Stimulated activated CD4-positive, alpha-beta T cell treated with anti-CD3 and anti-CD28 coated beads, Interleukin-1b, Interleukin-23, amount 100 ng/mL, for 4 hours (primary cell): ENCODE measurements around the gene ZDHHC8.

Source experiments
- DNase-seq, 2 donors: peaks; one replicate each; pipeline ENCODE4 v3.0.0-alpha.2; 2020; ENCODE audit warnings: low read depth in 2 of 2

ZDHHC8 gene

DNA sequence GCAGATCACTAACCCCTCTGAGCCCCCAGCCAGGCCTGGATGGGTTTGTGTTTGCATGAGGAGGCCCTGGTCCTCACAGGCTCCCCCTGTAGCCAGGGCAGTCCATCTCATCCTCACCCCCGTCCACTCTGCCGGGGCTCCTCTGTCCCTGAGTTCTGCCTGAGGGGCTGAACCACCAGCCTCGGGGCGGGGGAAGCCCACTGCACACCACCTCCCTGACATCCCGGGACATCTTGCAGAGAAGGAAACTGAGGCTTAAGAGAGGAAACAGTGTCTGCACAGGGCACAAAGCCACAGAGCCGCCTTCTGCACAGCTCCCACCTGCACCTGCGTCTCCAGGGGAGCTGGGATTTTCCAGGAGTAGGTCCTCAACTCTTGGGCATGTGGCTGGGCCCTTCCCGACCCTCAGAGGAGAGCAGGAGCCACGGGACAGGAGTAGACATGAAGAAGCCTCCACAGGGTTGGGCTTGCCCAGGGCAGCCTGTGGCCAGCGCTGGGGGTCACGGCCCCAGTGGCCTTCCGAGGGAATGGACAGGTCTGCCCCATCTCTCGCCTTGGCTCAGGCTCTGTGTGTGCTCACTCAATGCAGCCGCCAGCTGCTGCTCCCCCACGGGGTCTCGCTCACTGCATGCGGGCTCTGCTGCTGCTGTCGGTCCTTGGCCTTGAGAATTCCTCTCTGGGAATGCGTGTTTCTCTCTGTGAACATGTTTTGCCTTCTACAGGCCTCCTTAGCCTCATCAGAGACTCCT is 64.7 kb downstream of the ZDHHC8 start:
- no peak for DNase-seq
